A673 (cell line): ENCODE data around the gene CNTLN. TPM values are rescaled to one million over a fixed set of nuclear protein-coding genes. Genes with fewer than 3 reads are reported as not detected.

Experiments used
- BruUV-seq: library from RNA; stranded (reverse); fragments of 400-500 nt; replicated peaks from 2 replicates; lab custom pipeline; 2021; lab: Mats Ljungman, UMichigan
- CTCF ChIA-PET: fragments of 300-600 bp; sonication (Branson Sonifier 250); formaldehyde crosslinking; loops from one replicate; lab custom pipeline; 2022; ENCODE audit warnings: antibody characterized with exemption; lab: Charles Lee
- POLR2A ChIA-PET: fragments of 300-600 bp; sonication (Branson Sonifier 250); formaldehyde crosslinking; loops from one replicate; lab custom pipeline; 2022; ENCODE audit warnings: antibody characterized with exemption; ENCODE audit not compliant: low non-redundant PET; lab: Charles Lee
- DNase-seq: peaks from one replicate; pipeline ENCODE4 v3.0.0-alpha.2; 2015; ENCODE audit warnings: low spot score
- H3K27ac ChIP-seq: fragments of 200-600 bp; sonication (generic); 2 replicates; pipeline ENCODE4 v1.5.1; 2016; ENCODE audit warnings: mixed run types, low read depth, mild to moderate bottlenecking, mixed read lengths, antibody characterized with exemption, low read length; ENCODE audit not compliant: poor library complexity, severe bottlenecking
- H3K27me3 ChIP-seq: fragments of 200-600 bp; sonication (generic); replicated peaks from 2 replicates; pipeline ENCODE4 v1.6.1; 2017; ENCODE audit warnings: mixed run types, low read depth, mild to moderate bottlenecking, mixed read lengths, antibody characterized with exemption, low read length; ENCODE audit not compliant: insufficient read depth, poor library complexity
- H3K36me3 ChIP-seq: fragments of 200-600 bp; sonication (generic); 2 replicates; pipeline ENCODE4 v1.6.1; 2016; ENCODE audit warnings: mixed run types, mild to moderate bottlenecking, mixed read lengths, antibody characterized with exemption, low read length; ENCODE audit not compliant: insufficient read depth, poor library complexity, severe bottlenecking
- H3K4me1 ChIP-seq: fragments of 200-600 bp; sonication (generic); 2 replicates; pipeline ENCODE4 v1.6.1; 2017; ENCODE audit warnings: mixed run types, mild to moderate bottlenecking, mixed read lengths, antibody characterized with exemption, low read length; ENCODE audit not compliant: insufficient read depth, poor library complexity, severe bottlenecking
- H3K4me3 ChIP-seq: fragments of 200-600 bp; sonication (generic); 2 replicates; pipeline ENCODE4 v1.5.1; 2016; ENCODE audit warnings: low read depth, mixed run types, mild to moderate bottlenecking, mixed read lengths, low read length; ENCODE audit not compliant: poor library complexity, severe bottlenecking
- H3K9me3 ChIP-seq: fragments of 200-600 bp; sonication (generic); 2 replicates; pipeline ENCODE4 v1.6.1; 2016; ENCODE audit warnings: mixed run types, low read depth, mild to moderate bottlenecking, mixed read lengths, antibody characterized with exemption, low read length; ENCODE audit not compliant: poor library complexity, severe bottlenecking
- EZH2 ChIP-seq: fragments of 200-600 bp; sonication (generic); IDR thresholded peaks from 2 replicates; pipeline ENCODE4 v1.6.1; 2017; ENCODE audit warnings: borderline replicate concordance, low read depth, mild to moderate bottlenecking, mixed read lengths, antibody characterized with exemption, low read length; ENCODE audit not compliant: poor library complexity, severe bottlenecking
- intact Hi-C: fragments of 100-400 bp; cut with micrococcal nuclease; formaldehyde crosslinking; loops from one replicate; pipeline ENCODE4 v1.10.0; 2022; ENCODE audit not compliant: unreplicated experiment
- total RNA-seq: library from RNA; stranded (reverse); gene quantifications from 2 replicates; pipeline ENCODE4 v1.2.3, GENCODE V29; 2021
- TF ChIP-seq, protein P1 (sequence below): fragments of 300-800, 200-600 bp; sonication (generic); conservative IDR thresholded peaks from 2 replicates; pipeline ENCODE4 v1.5.1; 2017; ENCODE audit warnings: low read depth, mild to moderate bottlenecking, antibody characterized with exemption, low read length, moderate library complexity, mixed read lengths

CNTLN gene
- total RNA-seq, 1 experiment from 2014 or later, result 6.6 TPM

DNA sequence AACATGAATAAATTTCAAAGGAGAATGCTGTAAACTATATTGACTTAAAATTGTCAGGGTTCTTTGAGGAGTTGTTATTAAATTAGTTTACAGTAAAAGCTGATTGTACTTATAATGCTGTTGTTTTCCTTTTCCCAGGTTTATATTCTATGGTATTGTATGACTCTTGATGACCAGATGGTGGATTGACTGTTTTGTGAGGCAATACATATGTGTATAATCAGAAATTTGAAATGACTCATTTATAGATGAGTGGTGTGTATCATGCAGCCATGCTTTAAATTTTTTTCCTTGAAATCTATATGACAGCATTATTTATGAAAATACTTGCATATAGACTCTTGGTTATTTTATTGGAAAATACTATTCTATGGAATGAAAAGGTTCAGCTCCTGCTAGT lies 195.3 kb downstream of the CNTLN start:
- Histone ChIP-seq H3K36me3 (no peaks in the 10 kb centered on the region), H3K27ac (no peak overlapping the region), H3K4me3 (no peak overlapping the region), H3K27me3 (no peaks in the 10 kb centered on the region), H3K9me3 (no peaks in the 10 kb centered on the region), H3K4me1 (no peaks in the 10 kb centered on the region)
- no peak for TF ChIP-seq EZH2
- TF ChIP-seq, protein P1, sequence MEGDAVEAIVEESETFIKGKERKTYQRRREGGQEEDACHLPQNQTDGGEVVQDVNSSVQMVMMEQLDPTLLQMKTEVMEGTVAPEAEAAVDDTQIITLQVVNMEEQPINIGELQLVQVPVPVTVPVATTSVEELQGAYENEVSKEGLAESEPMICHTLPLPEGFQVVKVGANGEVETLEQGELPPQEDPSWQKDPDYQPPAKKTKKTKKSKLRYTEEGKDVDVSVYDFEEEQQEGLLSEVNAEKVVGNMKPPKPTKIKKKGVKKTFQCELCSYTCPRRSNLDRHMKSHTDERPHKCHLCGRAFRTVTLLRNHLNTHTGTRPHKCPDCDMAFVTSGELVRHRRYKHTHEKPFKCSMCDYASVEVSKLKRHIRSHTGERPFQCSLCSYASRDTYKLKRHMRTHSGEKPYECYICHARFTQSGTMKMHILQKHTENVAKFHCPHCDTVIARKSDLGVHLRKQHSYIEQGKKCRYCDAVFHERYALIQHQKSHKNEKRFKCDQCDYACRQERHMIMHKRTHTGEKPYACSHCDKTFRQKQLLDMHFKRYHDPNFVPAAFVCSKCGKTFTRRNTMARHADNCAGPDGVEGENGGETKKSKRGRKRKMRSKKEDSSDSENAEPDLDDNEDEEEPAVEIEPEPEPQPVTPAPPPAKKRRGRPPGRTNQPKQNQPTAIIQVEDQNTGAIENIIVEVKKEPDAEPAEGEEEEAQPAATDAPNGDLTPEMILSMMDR, result no peak
- ChIA-PET CTCF (no interaction called here), POLR2A (no interaction called here)
- intact Hi-C loops, result no loop called here
- no peak for DNase-seq
- BruUV-seq, result no TSS peak

DNA sequence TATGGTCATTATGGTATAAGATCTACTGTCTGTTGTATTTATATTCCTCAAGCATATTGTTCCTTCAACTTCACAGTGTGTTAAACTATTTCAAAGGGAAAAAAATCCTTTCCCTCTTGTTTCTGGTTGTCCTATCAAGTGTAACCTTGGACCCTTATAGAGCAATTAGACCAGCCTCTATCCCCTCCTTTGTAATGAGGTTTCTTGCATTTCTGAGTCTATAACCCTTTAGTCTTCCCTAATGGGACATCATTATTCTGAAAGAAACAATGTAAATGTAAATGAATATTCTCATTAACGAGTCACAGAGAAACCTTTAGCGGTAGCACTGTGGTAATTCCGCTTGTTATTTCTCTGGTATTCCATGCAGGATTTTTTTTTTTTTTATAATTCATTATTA lies 197.3 kb downstream of the CNTLN start:
- ChIA-PET POLR2A (interaction anchor here (0.9 kb wide), 1 partner anchor 158 kb away, joined by 4 read pairs; no protein-coding TSS in a partner anchor), CTCF (no interaction called here)
- Histone ChIP-seq H3K4me3 (no peak overlapping the region), H3K36me3 (no peaks in the 10 kb centered on the region), H3K4me1 (no peaks in the 10 kb centered on the region), H3K9me3 (no peaks in the 10 kb centered on the region), H3K27ac (no peak overlapping the region), H3K27me3 (no peaks in the 10 kb centered on the region)
- no TSS peak for BruUV-seq
- DNase-seq, result no peak
- intact Hi-C loops, result no loop called here
- TF ChIP-seq EZH2, result no peak
- TF ChIP-seq, protein P1, result no peak

DNA sequence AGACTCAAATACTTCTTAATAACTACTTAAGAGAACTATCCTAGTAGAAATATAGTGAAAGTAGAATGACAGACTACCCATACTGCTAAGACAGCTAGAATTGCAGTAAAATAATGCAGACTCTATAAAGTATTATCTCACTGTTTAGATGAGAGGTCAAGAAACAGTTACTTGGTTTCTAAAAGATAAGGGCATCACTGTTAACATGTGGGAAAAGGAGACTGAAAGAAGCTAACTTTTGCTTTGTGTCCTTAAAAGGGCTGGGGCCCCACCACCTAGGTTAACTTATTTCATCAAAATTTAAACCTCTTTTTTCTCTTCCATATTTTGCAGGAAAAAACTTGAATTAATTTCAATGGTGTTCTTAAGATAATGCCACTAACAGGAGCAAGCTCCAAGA lies 204.3 kb downstream of the CNTLN start:
- H3K4me3 ChIP-seq, result no peak overlapping the region
- ChIA-PET CTCF (no interaction called here), POLR2A (no interaction called here)
- H3K36me3 ChIP-seq, result no peaks in the 10 kb centered on the region
- intact Hi-C loops, result no loop called here
- no TSS peak for BruUV-seq
- TF ChIP-seq EZH2, result no peak
- TF ChIP-seq, protein P1, result no peak
- no peaks in the 10 kb centered on the region for H3K4me1 ChIP-seq
- no peak overlapping the region for H3K27ac ChIP-seq
- H3K9me3 ChIP-seq, result no peaks in the 10 kb centered on the region
- no peaks in the 10 kb centered on the region for H3K27me3 ChIP-seq
- DNase-seq, result no peak
